HG03442 (cell line): ENCODE results near the gene ZFHX3.
"Not testable (repeated sequence)": the region's sequence is repeated elsewhere in the genome, so short reads cannot be mapped to it uniquely, and the experiment has no call there.

ENCODE experiments used
- ATAC-seq: cut with Tn5 transposase; IDR thresholded peaks from one replicate; pipeline ENCODE4 v1.9.1; 2021; ENCODE audit warnings: mild to moderate bottlenecking, moderate library complexity; ENCODE audit not compliant: unreplicated experiment

The ZFHX3 gene

GRCh38 chr16:73000907-73001521, 46.9 kb downstream of the ZFHX3 start:
- ATAC-seq: no peak

- ATAC-seq: no peak
Measured at GRCh38 chr16:73000020-73000906, 47.7 kb downstream of the ZFHX3 start.

- no peak for ATAC-seq
Measured at GRCh38 chr16:72999541-73000019, 48.3 kb downstream of the ZFHX3 start.

GRCh38 chr16:72997141-72997542, 50.8 kb downstream of the ZFHX3 start:
- no peak for ATAC-seq

- ATAC-seq: no peak
Measured at GRCh38 chr16:72996291-72997062, 51.5 kb downstream of the ZFHX3 start.

- ATAC-seq: not testable (repeated sequence)
Measured at GRCh38 chr16:72995882-72996270, 52.1 kb downstream of the ZFHX3 start.

GRCh38 chr16:72995151-72995881, 52.6 kb downstream of the ZFHX3 start:
- ATAC-seq: no peak

- no peak for ATAC-seq
Measured at GRCh38 chr16:72992142-72992601, 55.8 kb downstream of the ZFHX3 start.

- no peak for ATAC-seq
Measured at GRCh38 chr16:72991644-72992043, 56.3 kb downstream of the ZFHX3 start.

- ATAC-seq: no peak
Measured at GRCh38 chr16:72991211-72991610, 56.7 kb downstream of the ZFHX3 start.

- ATAC-seq: no peak
Measured at GRCh38 chr16:72990571-72990970, 57.4 kb downstream of the ZFHX3 start.

GRCh38 chr16:72989579-72990551, 58.1 kb downstream of the ZFHX3 start:
- ATAC-seq: no peak

GRCh38 chr16:72989203-72989578, 58.7 kb downstream of the ZFHX3 start:
- not testable (repeated sequence) for ATAC-seq

- ATAC-seq: no peak
Measured at GRCh38 chr16:72988569-72988968, 59.4 kb downstream of the ZFHX3 start.

GRCh38 chr16:72987480-72987901, 60.4 kb downstream of the ZFHX3 start:
- no peak for ATAC-seq

GRCh38 chr16:72985995-72986394, 61.9 kb downstream of the ZFHX3 start:
- ATAC-seq: no peak

- ATAC-seq: no peak
Measured at GRCh38 chr16:72985148-72985941, 62.6 kb downstream of the ZFHX3 start.

GRCh38 chr16:72983728-72984350, 64.1 kb downstream of the ZFHX3 start:
- no peak for ATAC-seq
